ENCODE data around the gene CCDC57.

Gene CCDC57

DNA sequence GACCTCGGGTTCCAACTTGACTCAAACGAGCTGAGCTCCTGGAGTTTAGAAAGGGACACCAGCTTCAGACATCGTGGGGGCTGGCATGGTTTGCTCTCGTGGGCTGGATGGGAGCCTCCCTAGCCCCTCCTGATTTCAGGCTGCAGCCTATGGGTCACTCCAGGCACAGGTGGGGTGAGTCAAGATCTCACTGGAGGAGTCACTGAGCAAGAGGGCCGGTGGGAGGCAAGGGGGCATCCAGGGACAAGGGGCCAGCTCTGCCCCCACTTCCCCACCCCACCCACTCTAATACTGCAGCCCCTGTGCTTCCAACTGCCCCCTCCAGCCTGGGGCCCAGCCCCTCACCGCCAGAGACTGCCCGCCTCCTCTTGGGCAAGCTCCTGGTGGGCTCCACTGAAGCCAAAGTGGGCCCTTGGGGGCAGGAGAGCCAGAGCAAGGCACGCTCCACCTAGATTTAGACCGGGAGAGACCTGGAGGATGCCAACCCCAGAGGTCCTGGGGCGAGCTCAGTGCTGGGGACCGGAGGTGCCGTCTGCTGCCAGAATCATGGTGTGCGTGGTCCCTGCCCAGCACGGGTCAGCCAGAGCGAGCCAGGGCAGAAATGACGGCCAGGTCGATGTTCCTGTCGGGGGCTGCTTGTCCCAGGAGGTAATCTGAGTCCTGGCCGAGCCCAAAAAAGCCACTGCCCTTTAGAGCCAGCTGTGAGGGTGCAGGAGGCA is 22.6 kb upstream of the CCDC57 start:
- no peak for DNase-seq (ENCODE audit: low spot score)

DNA sequence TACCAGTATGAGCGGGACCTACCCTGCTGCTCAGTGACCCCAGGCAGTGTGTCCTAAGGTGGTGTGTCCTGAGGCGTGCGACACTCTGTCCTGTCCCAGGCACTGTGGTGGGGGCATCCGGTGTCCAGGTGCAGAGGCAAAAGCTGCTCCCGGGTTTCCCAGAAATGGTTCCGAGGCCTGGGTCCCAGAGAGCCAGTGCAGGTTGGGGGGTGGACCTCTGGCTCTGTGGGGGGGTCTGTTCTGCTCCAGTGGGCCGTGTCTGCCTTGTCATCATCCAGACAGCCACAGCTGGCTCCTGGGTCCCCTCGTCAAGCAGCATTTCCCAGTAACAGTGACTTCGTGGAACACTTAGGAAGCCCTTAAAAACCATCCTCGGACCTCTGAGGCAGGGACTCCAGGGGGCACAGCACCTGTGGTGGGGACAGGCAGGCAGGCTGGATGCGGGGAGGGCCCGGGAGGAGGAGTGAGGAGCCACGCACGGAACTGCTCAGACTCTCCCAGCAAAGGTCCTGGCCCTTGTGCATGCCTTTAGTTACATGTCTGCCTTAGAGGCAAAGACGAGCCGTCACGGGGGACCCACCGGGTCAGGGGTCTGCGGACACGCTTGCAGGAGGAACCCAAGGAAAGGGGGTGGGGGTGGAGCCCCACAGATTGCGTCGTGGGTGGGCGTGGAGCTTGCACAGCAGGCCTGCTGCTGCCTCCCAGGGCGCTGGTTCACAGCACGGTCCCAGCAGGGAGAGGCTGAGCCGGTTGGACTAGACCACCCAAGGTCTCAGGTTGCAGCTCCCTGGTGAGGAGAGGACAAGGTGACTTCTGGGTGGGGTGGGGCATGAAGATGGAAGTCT is 21.8 kb upstream of the CCDC57 start:
- no peak for DNase-seq (ENCODE audit: low spot score)

DNA sequence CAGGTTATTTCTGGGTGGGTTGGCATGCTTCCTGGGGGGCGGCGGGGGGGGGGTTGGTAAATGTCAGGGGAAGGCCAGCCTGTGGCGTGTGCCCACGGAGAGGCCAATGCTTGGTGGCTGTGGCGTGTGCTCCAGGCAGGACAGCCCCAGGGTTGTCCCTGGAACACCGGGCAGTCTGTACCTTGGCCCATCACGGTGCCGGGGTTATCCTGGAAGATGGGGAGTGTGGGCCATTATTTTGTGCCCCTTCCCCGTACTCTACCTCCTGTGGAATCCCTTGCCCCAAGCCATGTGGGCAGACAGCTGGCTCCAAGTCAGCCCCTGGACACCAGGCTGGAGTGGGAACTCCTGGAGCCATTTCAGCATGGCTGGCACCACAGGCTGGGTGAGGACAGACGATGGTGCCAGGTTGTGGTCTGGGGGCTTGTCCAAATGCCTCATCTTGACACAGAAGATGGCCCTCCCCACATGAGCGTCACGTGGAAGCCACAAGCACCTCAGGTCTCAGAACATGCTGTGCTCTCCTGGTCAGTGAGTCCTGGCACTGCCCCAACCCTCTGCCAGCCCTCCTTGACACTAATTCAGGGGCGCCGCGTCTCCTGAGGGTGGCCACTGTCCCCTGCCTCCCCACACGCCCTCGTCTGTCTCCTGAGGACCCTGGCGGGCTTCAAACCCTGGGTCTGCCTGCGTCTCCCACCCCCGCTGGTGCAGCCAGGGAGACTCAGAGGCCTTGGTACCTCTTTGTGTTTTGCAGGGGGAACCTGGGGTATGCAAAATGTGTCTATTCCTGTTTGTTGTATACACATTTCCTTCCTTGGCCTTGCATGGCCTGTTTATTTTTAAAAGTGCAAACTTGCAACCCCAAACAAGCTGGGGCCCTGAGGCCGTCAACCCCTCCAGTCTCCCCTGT is 20.5 kb upstream of the CCDC57 start:
- DNase-seq (ENCODE audit: low spot score): no peak

DNA sequence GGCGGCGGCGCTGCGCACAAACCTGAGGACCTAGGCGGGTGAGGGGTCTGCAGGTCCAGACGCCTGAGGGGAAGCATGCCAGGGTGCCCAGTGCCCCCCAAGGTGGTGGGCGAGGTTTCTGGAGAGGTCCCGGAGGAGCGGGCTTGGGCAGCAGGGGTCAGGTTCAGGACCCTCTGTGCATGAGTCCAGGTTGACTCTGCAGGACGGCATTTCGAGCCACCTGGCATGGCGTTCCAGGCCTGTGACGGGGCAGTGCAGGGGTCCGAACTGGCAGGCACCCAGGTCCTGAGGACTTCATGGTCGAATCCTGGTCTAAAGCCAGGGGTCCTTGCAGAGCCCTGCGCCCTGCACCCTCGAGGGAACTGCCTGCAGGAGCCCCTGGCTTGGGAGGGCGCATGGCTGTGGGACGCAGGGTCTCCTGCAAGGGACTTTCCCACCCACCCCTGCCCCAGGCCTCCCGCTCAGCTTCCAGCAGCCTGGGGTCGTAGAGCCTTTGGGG is 19.7 kb upstream of the CCDC57 start:
- no peak for DNase-seq (ENCODE audit: low spot score)

DNA sequence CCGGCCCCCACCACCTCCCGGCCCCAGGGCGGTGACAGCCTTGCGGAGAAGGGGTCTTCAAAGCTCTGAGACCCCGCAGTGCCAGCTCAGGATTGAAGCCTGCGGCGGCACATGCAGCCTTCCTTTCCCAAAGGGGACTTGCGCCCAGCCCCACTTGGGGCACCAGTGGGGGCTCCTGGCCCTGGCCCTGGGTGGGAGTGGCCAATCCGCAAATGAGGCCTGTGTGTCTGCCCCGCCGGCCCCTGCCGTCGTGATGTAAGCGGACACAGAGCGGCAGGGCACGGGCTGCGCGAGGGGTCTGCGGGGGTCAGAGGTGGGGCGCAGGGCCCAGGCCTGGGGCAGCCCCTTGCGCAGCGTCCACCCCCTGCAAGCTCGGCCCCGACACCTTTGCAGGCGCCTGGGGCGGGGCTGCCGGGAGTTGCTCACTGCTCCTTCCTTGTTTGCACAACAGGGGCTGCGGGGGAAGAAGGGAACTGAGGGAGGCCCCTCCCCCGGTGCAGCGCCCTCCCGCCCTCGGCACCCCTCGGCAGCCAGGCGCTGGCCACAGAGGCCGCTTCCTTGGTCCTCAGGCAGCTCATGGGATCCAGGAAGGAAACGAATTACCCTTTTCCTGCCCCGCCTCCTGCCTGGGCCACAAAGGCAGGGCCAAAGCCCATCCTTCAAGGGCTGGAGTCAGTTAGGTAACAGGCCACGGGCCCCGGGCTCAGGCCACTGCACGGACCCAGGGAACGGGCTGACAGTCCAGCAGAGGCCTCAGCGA is 19.1 kb upstream of the CCDC57 start:
- no peak for DNase-seq (ENCODE audit: low spot score)

DNA sequence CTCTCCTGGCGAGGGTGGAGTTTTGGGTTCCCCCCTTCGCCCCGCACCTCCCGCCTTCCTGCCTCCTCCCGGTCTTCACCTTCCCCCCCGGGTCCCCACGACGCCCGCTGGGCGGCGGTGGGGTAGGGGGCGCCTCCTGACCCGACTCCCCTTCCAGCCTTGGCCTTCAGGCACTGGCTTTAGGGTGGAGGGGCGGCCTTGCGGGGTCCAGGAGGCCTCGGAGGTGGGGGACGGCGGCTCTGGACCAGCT is 18.6 kb upstream of the CCDC57 start:
- DNase-seq (ENCODE audit: low spot score): no peak

DNA sequence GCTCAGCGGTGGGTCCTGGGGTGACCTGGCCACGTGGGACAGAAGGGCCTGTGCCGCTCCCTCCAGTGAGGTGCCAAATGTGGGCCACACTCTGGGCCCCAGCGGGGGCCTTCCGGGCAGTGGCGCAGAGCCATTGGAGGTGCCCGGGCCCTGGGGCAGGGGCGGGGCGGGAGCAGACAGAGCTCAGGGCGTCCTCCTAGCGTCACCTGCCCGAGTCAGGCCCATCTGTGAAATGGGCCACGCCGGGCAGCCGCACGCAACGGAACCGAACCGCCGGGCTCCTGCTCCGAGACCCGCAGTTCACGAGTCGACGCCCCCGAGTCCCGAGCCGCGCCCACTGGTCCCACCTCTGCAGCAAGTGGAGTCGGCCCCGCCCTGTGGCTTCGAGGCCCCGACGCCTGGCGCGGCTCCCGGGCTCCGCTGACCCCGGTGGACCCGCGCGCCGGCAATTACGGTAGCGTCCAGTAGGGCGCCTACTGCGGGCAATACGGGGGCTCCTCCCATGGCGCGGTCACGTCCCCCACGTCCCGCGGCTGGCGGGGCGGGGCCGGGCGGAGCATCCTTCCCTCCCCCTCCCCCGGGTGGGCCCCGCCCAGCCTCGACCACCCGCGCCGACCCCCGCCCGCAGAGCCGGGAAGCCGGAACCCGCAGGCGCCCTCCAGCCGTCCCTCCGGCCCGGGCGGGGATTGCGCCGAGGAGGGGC is 18.1 kb upstream of the CCDC57 start:
- peak; percentile 85 for DNase-seq (ENCODE audit: low spot score)

DNA sequence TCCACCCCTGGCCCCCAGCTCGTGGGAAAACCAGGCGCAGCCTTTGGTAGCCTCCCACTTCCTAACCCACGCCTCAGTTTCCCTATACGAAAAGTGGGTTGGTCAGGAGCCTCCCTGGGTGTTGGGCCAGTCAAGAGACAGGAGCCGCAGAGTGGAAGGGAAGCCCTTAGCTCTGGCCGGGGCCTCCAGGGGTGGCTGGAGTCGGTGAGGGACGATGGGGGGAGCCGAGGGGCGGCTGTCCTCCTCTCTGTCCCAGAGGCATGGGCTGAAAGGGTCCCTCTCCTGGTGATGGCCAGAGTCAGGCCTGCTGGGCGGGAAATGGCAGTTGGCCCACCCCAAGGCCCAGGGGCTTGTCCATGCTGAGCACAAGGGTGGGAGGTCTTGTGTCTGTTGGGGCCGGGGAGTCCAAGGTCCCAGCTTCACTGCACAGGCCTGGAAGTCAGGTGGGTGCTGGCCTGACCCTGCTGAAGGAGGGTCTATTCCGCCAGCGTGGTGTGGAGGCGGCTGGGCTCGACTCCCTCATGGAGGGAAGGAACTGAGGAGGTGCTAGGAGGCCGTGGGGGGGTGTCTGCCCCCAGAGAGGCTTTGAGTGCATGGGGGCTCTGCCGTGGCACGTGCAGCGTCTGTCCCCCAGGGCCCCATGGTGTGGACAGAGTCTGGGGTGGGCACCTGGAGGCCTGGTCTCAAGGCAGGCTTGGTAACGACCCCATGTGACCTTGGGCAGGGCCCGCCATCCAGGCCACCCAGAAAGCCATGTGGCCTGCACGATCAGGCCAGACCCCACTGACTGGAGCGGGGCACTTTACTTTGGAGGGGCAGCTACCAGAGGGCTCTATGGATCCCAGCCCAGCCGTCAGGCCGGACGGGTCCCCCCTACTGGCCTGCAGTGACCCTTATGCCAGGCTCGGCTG is 17.3 kb upstream of the CCDC57 start:
- DNase-seq (ENCODE audit: low spot score): peak; percentile 34

DNA sequence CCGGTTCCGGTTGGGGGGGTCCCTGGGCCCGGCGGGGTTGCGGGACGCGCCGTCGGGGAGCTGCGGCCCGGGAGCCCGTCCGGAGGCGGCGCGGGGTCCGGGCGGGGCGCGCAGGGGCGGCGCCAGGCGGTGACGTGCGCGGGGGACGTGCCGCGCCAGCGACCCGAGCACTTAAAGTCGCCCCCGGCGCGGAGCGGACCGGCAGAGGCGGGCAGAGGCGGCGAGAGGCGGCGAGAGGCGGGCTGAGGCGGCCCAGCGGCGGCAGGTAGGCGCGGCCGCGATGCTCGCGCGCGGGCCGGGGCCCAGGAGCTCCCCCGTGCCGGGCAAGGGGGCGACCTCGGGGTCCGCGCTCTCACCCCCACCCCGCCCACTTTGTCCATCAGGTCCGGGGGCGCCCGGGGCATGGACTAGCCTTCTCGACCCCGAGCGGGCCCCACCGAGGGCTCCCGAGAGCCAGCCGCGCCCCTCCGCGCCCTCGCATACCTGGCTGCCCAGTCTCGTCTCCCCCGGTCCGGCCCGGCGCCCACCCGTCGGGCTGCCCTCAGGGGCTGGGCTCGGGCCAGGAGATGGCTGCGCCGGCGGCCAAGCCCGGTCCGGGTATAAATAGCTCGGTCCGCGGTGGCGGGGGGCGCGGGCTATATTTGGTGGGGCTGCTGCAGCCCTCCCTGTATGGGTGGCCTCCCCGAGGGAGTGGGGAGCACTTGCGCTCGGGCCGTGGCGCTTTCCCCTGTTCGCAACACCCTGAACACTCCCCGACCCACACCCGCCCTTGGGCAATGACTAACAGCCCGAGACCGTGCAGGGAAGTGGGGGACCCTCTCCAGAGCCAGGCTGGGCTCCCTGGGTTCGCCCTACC is 16.4 kb upstream of the CCDC57 start, which contains the start of gene SLC16A3:
SLC16A3 (plus strand) TSS at position 201 of the 856 bp plus-strand sequence. CDS start 6,967 bp downstream, outside the sequence.
- peak; percentile 78 for DNase-seq (ENCODE audit: low spot score)

DNA sequence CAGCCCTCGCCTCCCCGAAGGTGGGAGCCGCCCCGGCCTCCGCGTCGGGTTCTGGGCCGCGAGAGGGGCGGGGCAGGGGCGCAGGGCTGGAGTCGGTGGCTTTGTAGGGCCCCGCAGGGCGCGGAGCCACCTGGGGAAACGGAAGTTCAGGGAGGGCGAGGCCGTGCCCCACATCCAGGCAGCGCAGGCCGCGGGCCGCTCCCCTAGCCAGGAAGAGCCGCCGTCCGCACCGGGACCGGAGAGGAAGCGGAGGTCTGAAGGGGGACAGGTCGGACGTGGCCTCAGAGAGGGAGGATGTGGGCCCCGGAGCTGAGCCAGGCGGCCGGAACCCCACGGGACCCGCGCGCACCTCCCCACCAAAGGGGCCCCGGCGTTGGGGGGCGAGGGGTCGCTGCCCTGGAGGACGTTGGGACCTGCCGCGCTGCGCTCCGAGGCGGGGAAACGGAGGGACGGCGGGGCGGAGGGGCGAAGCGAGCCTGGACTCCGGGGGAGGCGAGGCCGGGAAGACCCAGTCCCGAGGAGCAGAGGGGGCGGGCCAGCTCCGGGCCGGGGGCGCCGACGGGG is 15.7 kb upstream of the CCDC57 start:
- DNase-seq (ENCODE audit: low spot score): no peak

DNA sequence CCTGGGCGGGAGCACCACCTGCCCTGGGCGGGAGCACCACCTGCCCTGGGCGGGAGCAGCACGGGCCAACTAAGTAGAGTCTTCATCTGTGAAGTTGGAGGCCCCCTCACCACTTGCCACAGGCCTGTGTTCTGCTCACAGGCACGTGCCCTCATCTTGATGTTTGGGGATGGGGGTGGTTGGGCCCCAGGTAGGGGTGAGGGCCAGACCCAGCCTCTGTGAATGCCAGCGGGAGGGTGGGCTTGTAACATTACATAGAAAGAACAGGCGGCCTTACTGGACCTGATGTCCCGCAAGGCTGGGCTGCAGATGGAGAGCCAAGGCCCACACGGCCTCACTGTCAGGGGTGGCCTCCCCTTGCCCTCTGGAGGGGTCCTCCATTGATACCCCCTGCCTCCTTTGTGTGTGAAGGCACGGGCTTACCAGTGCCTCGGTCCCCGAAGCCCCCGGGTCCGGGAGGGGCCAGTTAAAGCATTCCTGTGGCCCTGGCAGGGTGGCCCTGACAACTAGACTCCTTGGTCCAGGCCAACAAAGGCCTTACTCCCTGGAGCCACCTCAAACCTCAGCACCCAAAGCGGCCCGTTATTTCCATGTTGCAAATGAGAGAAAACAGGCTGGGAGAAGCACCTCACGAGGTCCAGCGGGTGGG is 15.1 kb upstream of the CCDC57 start:
- no peak for DNase-seq (ENCODE audit: low spot score)

DNA sequence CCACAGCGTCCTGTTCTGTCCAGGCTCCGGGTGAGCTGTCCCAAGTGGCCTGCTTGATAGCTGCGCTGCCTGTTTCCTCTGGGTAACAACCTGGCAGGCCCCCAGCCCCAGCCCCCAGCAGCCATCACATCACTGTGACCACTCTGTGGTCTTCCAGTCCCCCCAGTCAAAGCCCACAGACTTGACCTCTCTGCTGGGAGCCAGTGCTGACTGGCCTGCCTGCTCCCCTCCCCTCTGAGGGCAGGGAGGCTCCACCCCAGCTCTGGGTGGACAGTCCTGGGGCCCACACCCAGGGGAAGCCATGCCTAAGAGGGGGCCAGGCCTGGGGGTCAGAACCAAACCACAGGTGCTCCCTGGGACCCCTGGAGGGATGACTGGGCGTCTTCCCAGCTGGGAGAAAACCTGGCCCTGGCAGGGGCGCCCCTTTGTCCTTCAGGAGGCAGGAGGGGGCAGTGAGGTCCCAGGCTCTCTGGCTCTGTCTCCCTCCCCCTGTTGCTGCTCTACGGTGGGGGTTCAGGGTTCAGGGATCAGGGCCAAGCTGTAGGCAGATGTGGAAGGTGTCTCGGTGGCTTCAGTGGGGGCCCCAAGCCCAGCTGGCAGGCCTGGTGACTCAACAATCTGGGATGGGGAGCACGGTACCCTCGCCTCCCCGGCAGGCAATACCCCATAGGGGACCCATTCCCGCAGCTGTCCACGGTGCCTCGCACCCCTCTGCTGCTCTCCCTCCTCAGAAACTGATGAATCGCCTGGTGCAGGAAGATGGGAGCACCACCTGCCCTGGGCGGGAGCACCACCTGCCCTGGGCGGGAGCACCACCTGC is 14.4 kb upstream of the CCDC57 start:
- DNase-seq (ENCODE audit: low spot score): no peak

DNA sequence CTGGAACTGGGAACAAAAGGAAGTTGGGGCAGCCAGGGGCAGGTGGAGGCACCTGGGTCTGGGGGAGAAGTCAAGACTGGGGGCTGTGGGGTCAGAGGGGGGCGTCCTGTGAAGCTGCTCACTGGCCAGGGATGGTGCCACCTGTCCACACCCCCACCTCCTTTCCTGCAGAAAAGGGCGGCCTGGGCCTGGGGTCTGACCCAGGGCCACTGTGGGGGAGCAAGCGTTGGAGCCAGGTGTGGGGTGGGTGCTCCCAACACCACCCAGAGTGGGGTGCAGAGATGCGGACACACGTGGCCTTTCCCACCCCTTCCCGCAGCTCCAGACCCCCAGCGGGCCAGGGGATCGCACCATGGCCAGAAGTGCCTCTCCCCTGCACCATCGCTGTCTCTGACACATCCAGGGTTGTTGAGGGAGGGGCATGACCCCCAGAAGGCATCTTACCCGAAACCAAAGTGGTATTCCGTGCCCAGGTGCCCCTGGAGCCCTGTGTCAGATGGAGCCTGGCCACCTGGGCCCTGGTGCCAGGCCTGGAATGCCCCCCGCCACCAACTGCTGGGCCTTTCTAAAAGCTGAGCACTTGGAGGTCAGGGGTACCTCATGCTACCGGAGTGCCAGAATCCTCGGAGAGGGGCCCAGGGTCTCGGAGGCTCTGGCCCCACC is 13.6 kb upstream of the CCDC57 start:
- no peak for DNase-seq (ENCODE audit: low spot score)

DNA sequence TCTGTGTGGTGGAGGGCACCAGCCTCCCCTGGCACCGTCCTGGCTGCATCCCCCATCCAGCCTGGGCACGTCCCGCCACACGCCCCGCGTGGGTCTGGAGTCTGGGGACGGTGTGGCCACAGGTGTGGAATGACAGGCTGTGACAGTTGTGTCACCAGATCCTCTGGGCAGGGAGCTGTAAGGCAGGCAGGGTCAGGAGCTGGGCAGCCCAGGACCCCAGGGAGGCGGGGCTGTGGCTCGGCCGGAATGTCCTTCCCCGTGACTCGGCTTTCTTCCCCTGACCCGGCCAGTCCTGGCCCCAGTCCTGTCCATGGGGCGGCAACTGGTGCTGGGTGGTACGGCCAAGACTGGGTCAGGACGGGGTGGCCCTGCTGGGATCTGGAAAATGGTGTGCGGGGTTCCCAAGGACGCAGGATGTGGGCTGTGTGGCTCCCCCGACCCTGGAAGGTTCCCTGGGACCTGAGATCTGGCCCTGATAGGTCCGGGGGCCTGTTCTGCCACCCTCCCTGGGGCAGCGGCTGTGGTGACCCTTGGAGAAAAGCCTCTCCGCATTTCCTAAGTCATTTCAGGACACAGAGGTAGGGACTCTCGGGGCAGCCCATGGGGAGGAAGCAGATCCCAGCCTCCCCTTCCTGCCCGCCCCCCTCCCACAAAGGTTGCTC is 12.9 kb upstream of the CCDC57 start:
- DNase-seq (ENCODE audit: low spot score): no peak

DNA sequence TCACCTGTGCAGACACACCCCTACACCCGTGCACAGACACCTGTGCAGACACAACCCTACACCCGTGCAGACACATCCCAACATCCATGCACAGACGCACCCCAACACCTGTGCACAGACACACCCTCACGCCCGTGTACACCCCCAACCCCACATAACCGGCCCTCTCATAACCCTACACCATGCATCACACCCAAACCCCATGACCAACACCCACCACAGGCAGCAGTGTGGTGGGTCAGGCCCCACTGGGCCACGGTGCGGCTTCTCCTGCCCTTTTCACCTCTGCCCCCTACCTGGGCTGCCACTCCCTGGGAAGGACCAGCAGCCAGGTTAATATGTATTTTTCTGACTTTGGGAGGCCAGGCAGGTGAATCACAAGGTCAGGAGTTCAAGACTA is 12.0 kb upstream of the CCDC57 start:
- DNase-seq (ENCODE audit: low spot score): no peak

DNA sequence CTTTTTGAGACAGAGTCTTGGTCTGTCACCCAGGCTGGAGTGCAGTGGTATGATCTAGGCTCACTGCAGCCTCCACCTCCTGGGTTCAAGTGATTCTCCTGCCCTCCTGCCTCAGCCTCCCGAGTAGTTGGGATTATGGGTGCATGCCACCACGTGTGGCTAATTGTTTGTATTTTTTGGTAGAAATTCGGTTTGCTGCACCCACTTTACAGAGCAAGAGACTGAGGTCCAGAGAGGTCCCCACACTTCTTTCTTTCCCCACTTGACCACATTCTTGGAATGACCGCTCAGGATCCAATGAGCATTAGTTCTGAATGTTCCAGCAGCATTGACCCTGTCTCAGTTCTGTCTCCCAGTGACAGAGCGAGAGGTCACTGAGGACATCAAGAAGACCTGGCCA is 10.9 kb upstream of the CCDC57 start:
- no peak for DNase-seq (ENCODE audit: low spot score)

Data from RKO (cell line).